Central memory CD8-positive, alpha-beta T cell (primary cell): ENCODE data around the gene CDKN1A.
"Not testable (repeated sequence)": the region's sequence is repeated elsewhere in the genome, so short reads cannot be mapped to it uniquely, and the experiment has no call there.

Source experiments
- ATAC-seq: fragments of 150-1000 bp; cut with Tn5 transposase; replicated peaks from 2 replicates; pipeline ENCODE4 v1.10.0; 2022; ENCODE audit warnings: mild to moderate bottlenecking, moderate FRiP score, moderate number of reproducible peaks; ENCODE audit not compliant: poor library complexity, severe bottlenecking; ENCODE audit errors: extremely low read depth
- DNase-seq, 2 donors: peaks; one replicate each; pipeline ENCODE4 v3.0.0; 2021; ENCODE audit warnings: low spot score in 2 of 2
- H3K27ac Mint-ChIP-seq: one replicate; pipeline ENCODE4 v1.8.0; 2022; ENCODE audit warnings: low read depth, mild to moderate bottlenecking, moderate library complexity, mixed read lengths
- H3K27me3 Mint-ChIP-seq: one replicate; pipeline ENCODE4 v1.8.0; 2022; ENCODE audit warnings: mixed read lengths
- H3K36me3 Mint-ChIP-seq: one replicate; pipeline ENCODE4 v1.8.0; 2022; ENCODE audit warnings: mild to moderate bottlenecking, moderate library complexity, mixed read lengths; ENCODE audit not compliant: insufficient read depth
- H3K4me1 Mint-ChIP-seq: one replicate; pipeline ENCODE4 v1.8.0; 2022; ENCODE audit warnings: mixed read lengths
- H3K4me3 Mint-ChIP-seq: one replicate; pipeline ENCODE4 v1.8.0; 2022; ENCODE audit warnings: mild to moderate bottlenecking, moderate library complexity, mixed read lengths
- H3K9me3 Mint-ChIP-seq: one replicate; pipeline ENCODE4 v1.8.0; 2022; ENCODE audit warnings: mixed read lengths

Gene CDKN1A

GRCh38 chr6:36723992-36724391 is 45.5 kb downstream of the CDKN1A start:
- not testable (repeated sequence) for H3K27me3 Mint-ChIP-seq, DNase-seq, H3K27ac Mint-ChIP-seq

GRCh38 chr6:36724514-36725390 is 46.2 kb downstream of the CDKN1A start:
- no peak for ATAC-seq
- no peaks in the 10 kb centered on the region for H3K9me3 Mint-ChIP-seq

More at GRCh38 chr6:36723992-36724391, 45.5 kb downstream of the CDKN1A start:
- peaks cover 16% of the 10 kb centered on the region for H3K4me1 Mint-ChIP-seq
- not testable (repeated sequence) for H3K36me3 Mint-ChIP-seq, H3K9me3 Mint-ChIP-seq, H3K4me3 Mint-ChIP-seq, ATAC-seq

GRCh38 chr6:36725581-36725980 is 47.1 kb downstream of the CDKN1A start:
- H3K9me3 Mint-ChIP-seq: no peaks in the 10 kb centered on the region
- no peak for ATAC-seq

More at GRCh38 chr6:36724514-36725390, 46.2 kb downstream of the CDKN1A start:
- H3K4me3 Mint-ChIP-seq: no peak overlapping the region
- no peak overlapping the region for H3K27ac Mint-ChIP-seq
- H3K27me3 Mint-ChIP-seq: no peaks in the 10 kb centered on the region
- H3K36me3 Mint-ChIP-seq: no peaks in the 10 kb centered on the region
- peaks cover 16% of the 10 kb centered on the region for H3K4me1 Mint-ChIP-seq
- DNase-seq: no peak

GRCh38 chr6:36727505-36728021 is 49.0 kb downstream of the CDKN1A start:
- DNase-seq (no peak), ATAC-seq (no peak)
- H3K4me1 Mint-ChIP-seq: peaks cover 16% of the 10 kb centered on the region
- no peaks in the 10 kb centered on the region for H3K27me3 Mint-ChIP-seq
- H3K36me3 Mint-ChIP-seq: no peaks in the 10 kb centered on the region
- peak overlapping the region; percentile 17 for H3K27ac Mint-ChIP-seq
- no peak overlapping the region for H3K4me3 Mint-ChIP-seq
- no peaks in the 10 kb centered on the region for H3K9me3 Mint-ChIP-seq

More at GRCh38 chr6:36725581-36725980, 47.1 kb downstream of the CDKN1A start:
- Mint-ChIP-seq H3K36me3 (no peaks in the 10 kb centered on the region), H3K27ac (no peak overlapping the region), H3K4me1 (peaks cover 16% of the 10 kb centered on the region), H3K4me3 (no peak overlapping the region), H3K27me3 (no peaks in the 10 kb centered on the region)
- DNase-seq: no peak

- Mint-ChIP-seq H3K36me3 (no peaks in the 10 kb centered on the region), H3K27ac (peak overlapping the region; percentile 17), H3K27me3 (no peaks in the 10 kb centered on the region), H3K4me1 (peaks cover 16% of the 10 kb centered on the region), H3K4me3 (no peak overlapping the region), H3K9me3 (no peaks in the 10 kb centered on the region)
- DNase-seq (no peak), ATAC-seq (no peak)
These were observed 50.0 kb downstream of the CDKN1A start for GRCh38 chr6:36728289-36729160.

- ATAC-seq (no peak), DNase-seq (no peak)
- H3K4me3 Mint-ChIP-seq: no peak overlapping the region
- no peak overlapping the region for H3K27ac Mint-ChIP-seq
- no peaks in the 10 kb centered on the region for H3K27me3 Mint-ChIP-seq
- peaks cover 16% of the 10 kb centered on the region for H3K4me1 Mint-ChIP-seq
- no peaks in the 10 kb centered on the region for H3K9me3 Mint-ChIP-seq
- no peaks in the 10 kb centered on the region for H3K36me3 Mint-ChIP-seq
These were observed 50.6 kb downstream of the CDKN1A start for GRCh38 chr6:36729161-36729524.

- ATAC-seq (no peak), DNase-seq (no peak)
- Mint-ChIP-seq H3K4me3 (no peak overlapping the region), H3K36me3 (no peaks in the 10 kb centered on the region), H3K27ac (no peak overlapping the region), H3K9me3 (no peaks in the 10 kb centered on the region), H3K27me3 (no peaks in the 10 kb centered on the region), H3K4me1 (peaks cover 19% of the 10 kb centered on the region)
These were observed 52.2 kb downstream of the CDKN1A start for GRCh38 chr6:36730424-36731380.

- Mint-ChIP-seq H3K27ac (no peak overlapping the region), H3K36me3 (no peaks in the 10 kb centered on the region), H3K27me3 (no peaks in the 10 kb centered on the region), H3K9me3 (no peaks in the 10 kb centered on the region), H3K4me1 (peaks cover 19% of the 10 kb centered on the region), H3K4me3 (no peak overlapping the region)
- DNase-seq: no peak
- no peak for ATAC-seq
These were observed 53.3 kb downstream of the CDKN1A start for GRCh38 chr6:36731622-36732310.

GRCh38 chr6:36733300-36733699 is 54.8 kb downstream of the CDKN1A start:
- peaks cover 10% of the 10 kb centered on the region for H3K4me1 Mint-ChIP-seq
- no peaks in the 10 kb centered on the region for H3K9me3 Mint-ChIP-seq
- H3K36me3 Mint-ChIP-seq: no peaks in the 10 kb centered on the region
- no peaks in the 10 kb centered on the region for H3K27me3 Mint-ChIP-seq
- H3K27ac Mint-ChIP-seq: no peak overlapping the region
- ATAC-seq (no peak), DNase-seq (no peak)
- no peak overlapping the region for H3K4me3 Mint-ChIP-seq

GRCh38 chr6:36734486-36735060 is 56.1 kb downstream of the CDKN1A start:
- H3K4me3 Mint-ChIP-seq: peak overlapping the region; percentile 56

More at GRCh38 chr6:36734486-36735060, 56.1 kb downstream of the CDKN1A start:
- Mint-ChIP-seq H3K27ac (peak overlapping the region; percentile 16), H3K27me3 (no peaks in the 10 kb centered on the region), H3K4me1 (peaks cover 7% of the 10 kb centered on the region), H3K9me3 (no peaks in the 10 kb centered on the region), H3K36me3 (no peaks in the 10 kb centered on the region)
- ATAC-seq (no peak), DNase-seq (no peak)
